ENCODE measurements around the gene EFNB2.

The EFNB2 gene

GRCh38 chr13:106449096-106449495, 86.4 kb downstream of the EFNB2 start:
- DNase-seq (ENCODE audit: low spot score), result no peak

GRCh38 chr13:106445996-106446395, 89.5 kb downstream of the EFNB2 start:
- DNase-seq (ENCODE audit: low spot score), result no peak

GRCh38 chr13:106443607-106444322, 91.7 kb downstream of the EFNB2 start:
- DNase-seq (ENCODE audit: low spot score), result no peak

GRCh38 chr13:106440866-106441265, 94.6 kb downstream of the EFNB2 start:
- no peak for DNase-seq (ENCODE audit: low spot score)
